Ovary (tissue), 3 donors: ENCODE data around the gene NCOA3.

Source experiments
- CTCF ChIP-seq, 3 donors: fragments of 450-650 bp in 2 of 3; fragments of 200-600 bp in 1 of 3; IDR thresholded peaks; one replicate each; pipeline versions ENCODE4 v1.5.1 to v1.8.0; 2016 to 2022; ENCODE audit warnings: antibody characterized with exemption in 3 of 3, mild to moderate bottlenecking in 1 of 3
- EP300 ChIP-seq: sonication (generic); formaldehyde crosslinking; IDR thresholded peaks from one replicate; pipeline ENCODE4 v1.6.1; 2017; ENCODE audit warnings: antibody characterized with exemption
- POLR2A ChIP-seq: fragments of 450-650 bp; IDR thresholded peaks from one replicate; pipeline ENCODE4 v1.6.1; 2017; ENCODE audit warnings: antibody characterized with exemption, mild to moderate bottlenecking, moderate library complexity
- donor health status: DM: no; HTN: no; CAD: no.

- TF ChIP-seq CTCF (IDR thresholded peaks at IDR 0.05) (no peak), POLR2A (no peak), EP300 (no peak)
Observed at GRCh38 chr20:47521059-47521808, 19.5 kb downstream of the NCOA3 start.
